IPS-NIHi11 (cell line): Measurements from ENCODE around the gene BMP8B.
"Not testable (repeated sequence)": the region's sequence is repeated elsewhere in the genome, so short reads cannot be mapped to it uniquely, and the experiment has no call there.

ENCODE experiments used
- DNase-seq: peaks from one replicate; pipeline ENCODE4 v3.0.0; 2012; ENCODE audit warnings: mixed read lengths, low spot score

Gene BMP8B

GRCh38 chr1:39788758-39789570 lies at the start of gene BMP8B:
Gene BMP8B, minus strand, starts transcription at chr1:39788865. Its CDS starts 380 bp downstream, at chr1:39788485.
- peak; percentile 84 for DNase-seq

- no peak for DNase-seq
Observed at GRCh38 chr1:39836595-39837110, 48.0 kb upstream of the BMP8B start.

GRCh38 chr1:39835935-39836594 lies 47.4 kb upstream of the BMP8B start:
- DNase-seq, result no peak

- no peak for DNase-seq
Observed at GRCh38 chr1:39835110-39835509, 46.4 kb upstream of the BMP8B start.

- no peak for DNase-seq
Observed at GRCh38 chr1:39833621-39834385, 45.1 kb upstream of the BMP8B start.

GRCh38 chr1:39833121-39833520 lies 44.5 kb upstream of the BMP8B start:
- DNase-seq, result no peak

- DNase-seq, result no peak
Observed at GRCh38 chr1:39832294-39832693, 43.6 kb upstream of the BMP8B start.

GRCh38 chr1:39829791-39830533 lies 41.3 kb upstream of the BMP8B start:
- no peak for DNase-seq

GRCh38 chr1:39828734-39829133 lies 40.1 kb upstream of the BMP8B start:
- DNase-seq, result no peak

GRCh38 chr1:39828255-39828654 lies 39.6 kb upstream of the BMP8B start:
- not testable (repeated sequence) for DNase-seq

- no peak for DNase-seq
Observed at GRCh38 chr1:39827201-39827600, 38.5 kb upstream of the BMP8B start.

- no peak for DNase-seq
Observed at GRCh38 chr1:39826583-39826982, 37.9 kb upstream of the BMP8B start.

GRCh38 chr1:39825432-39825941 lies 36.8 kb upstream of the BMP8B start:
- DNase-seq, result no peak

- DNase-seq, result not testable (repeated sequence)
Observed at GRCh38 chr1:39823450-39823849, 34.8 kb upstream of the BMP8B start.

- no peak for DNase-seq
Observed at GRCh38 chr1:39822146-39822545, 33.5 kb upstream of the BMP8B start.

GRCh38 chr1:39819091-39819812 lies 30.6 kb upstream of the BMP8B start:
- DNase-seq, result peak; percentile 36

- DNase-seq, result no peak
Observed at GRCh38 chr1:39818482-39818881, 29.8 kb upstream of the BMP8B start.

GRCh38 chr1:39817091-39817932 lies 28.6 kb upstream of the BMP8B start:
- peak; percentile 37 for DNase-seq

- peak; percentile 78 for DNase-seq
Observed at GRCh38 chr1:39816415-39817090, 27.9 kb upstream of the BMP8B start.
